Keratinocyte (primary cell): ENCODE results near the gene SWT1. TPM values are rescaled to one million over a fixed set of nuclear protein-coding genes. Genes with fewer than 3 reads are reported as not detected.

Source experiments
- DNase-seq: peaks from one replicate; pipeline ENCODE4 v3.0.0-alpha.2; 2011; ENCODE audit warnings: low read depth, missing footprints, low spot score
- FAIRE-seq: peaks from 2 replicates; lab custom pipeline; 2011; peaks lifted over from hg19 to GRCh38; lab: Jason Lieb, UNC
- H2AFZ ChIP-seq: 2 replicates; pipeline ENCODE4 v1.6.0; 2012; ENCODE audit warnings: low read length, control low read depth, inconsistent platforms; ENCODE audit not compliant: control insufficient read depth
- H3K27ac ChIP-seq: 2 replicates; pipeline ENCODE4 v1.5.1; 2011; ENCODE audit warnings: low read length; ENCODE audit not compliant: control insufficient read depth, insufficient read depth
- H3K27me3 ChIP-seq: 3 replicates; pipeline ENCODE4 v1.6.0; 2011; ENCODE audit warnings: low read length; ENCODE audit not compliant: control insufficient read depth, insufficient read depth; ENCODE audit errors: extremely low read depth
- H3K36me3 ChIP-seq, 2 experiments: 2 replicates in 1 of 2; 3 replicates in 1 of 2; pipeline ENCODE4 v1.5.1; 2011; ENCODE audit warnings: low read length in 2 of 2, mild to moderate bottlenecking in 1 of 2; ENCODE audit not compliant: control insufficient read depth in 2 of 2, insufficient read depth in 2 of 2; ENCODE audit errors: extremely low read depth in 1 of 2
- H3K4me1 ChIP-seq: 3 replicates; pipeline ENCODE4 v1.5.1; 2011; ENCODE audit warnings: low read length; ENCODE audit not compliant: control insufficient read depth, insufficient read depth; ENCODE audit errors: extremely low read depth
- H3K4me2 ChIP-seq: 3 replicates; pipeline ENCODE4 v1.6.0; 2011; ENCODE audit warnings: low read depth, low read length; ENCODE audit not compliant: control insufficient read depth, insufficient read depth; ENCODE audit errors: extremely low read depth
- H3K4me3 ChIP-seq, 3 experiments: fragments of 200-600 bp in 1 of 3; sonication (generic) in 1 of 3; 2 replicates in 2 of 3; 3 replicates in 1 of 3; pipeline ENCODE4 v1.5.1; 2011 to 2016; ENCODE audit warnings: low read length in 3 of 3, mild to moderate bottlenecking in 3 of 3, control low read depth in 2 of 3, inconsistent platforms in 1 of 3, low read depth in 1 of 3, mixed read lengths in 1 of 3, mixed run types in 1 of 3, moderate library complexity in 1 of 3; ENCODE audit not compliant: control insufficient read depth in 2 of 3, insufficient read depth in 2 of 3; ENCODE audit errors: extremely low read depth in 1 of 3
- H3K79me2 ChIP-seq: 2 replicates; pipeline ENCODE4 v1.6.0; 2012; ENCODE audit warnings: low read length; ENCODE audit not compliant: control insufficient read depth, insufficient read depth
- H3K9ac ChIP-seq: 3 replicates; pipeline ENCODE4 v1.6.0; 2011; ENCODE audit warnings: low read length; ENCODE audit not compliant: control insufficient read depth, insufficient read depth; ENCODE audit errors: extremely low read depth
- H3K9me1 ChIP-seq: 3 replicates; pipeline ENCODE4 v1.6.0; 2011; ENCODE audit warnings: low read length; ENCODE audit not compliant: control insufficient read depth, insufficient read depth; ENCODE audit errors: extremely low read depth
- H3K9me3 ChIP-seq: 2 replicates; pipeline ENCODE4 v1.5.1; 2012; ENCODE audit warnings: low read depth, low read length; ENCODE audit not compliant: control insufficient read depth
- H4K20me1 ChIP-seq: 3 replicates; pipeline ENCODE4 v1.6.0; 2011; ENCODE audit warnings: low read length; ENCODE audit not compliant: control insufficient read depth, insufficient read depth; ENCODE audit errors: extremely low read depth
- EZH2 ChIP-seq: IDR thresholded peaks from one replicate; pipeline ENCODE4 v1.6.1; 2012; ENCODE audit warnings: inconsistent platforms, mild to moderate bottlenecking, low read length, moderate library complexity
- dilution Hi-C: fragments of 300-500 bp; cut with MboI; formaldehyde crosslinking; loops from one replicate; pipeline ENCODE4 v1.7.0; 2020; ENCODE audit warnings: low sequenced_read_pairs; ENCODE audit not compliant: extremely low pct_ligation_motif_present
- polyA plus RNA-seq, 5 experiments: library from polyadenylated mRNA; depleted of rRNA in 3 of 5; stranded (reverse) in 3 of 5; stranded (forward) in 1 of 5; unstranded in 1 of 5; fragments of >200 nt; gene quantifications; 1 replicate in 1 of 5; 2 replicates in 3 of 5; 3 replicates in 1 of 5; pipeline versions ENCODE4 v1.2.1 to v1.2.3, GENCODE V29; 2011 to 2012; ENCODE audit warnings: missing spikeins in 2 of 5, low read depth in 1 of 5, low replicate concordance in 1 of 5
- TF ChIP-seq, protein P1 (sequence below), 3 experiments: IDR thresholded peaks in 1 of 3; conservative IDR thresholded peaks in 1 of 3; optimal IDR thresholded peaks in 1 of 3; 2 replicates in 2 of 3; 3 replicates in 1 of 3; pipeline versions ENCODE3 to v1.5.1; 2011; ENCODE audit warnings: low read length in 3 of 3, mild to moderate bottlenecking in 3 of 3, moderate library complexity in 2 of 3, control low read depth in 1 of 3, inconsistent platforms in 1 of 3; ENCODE audit not compliant: insufficient read depth in 2 of 3; ENCODE audit errors: extremely low read depth in 1 of 3

Gene SWT1
- polyA plus RNA-seq, 1 donor (not counting 4 experiments of a cell fraction or from before 2014, with no cell fraction given), result 2.9 TPM

DNA sequence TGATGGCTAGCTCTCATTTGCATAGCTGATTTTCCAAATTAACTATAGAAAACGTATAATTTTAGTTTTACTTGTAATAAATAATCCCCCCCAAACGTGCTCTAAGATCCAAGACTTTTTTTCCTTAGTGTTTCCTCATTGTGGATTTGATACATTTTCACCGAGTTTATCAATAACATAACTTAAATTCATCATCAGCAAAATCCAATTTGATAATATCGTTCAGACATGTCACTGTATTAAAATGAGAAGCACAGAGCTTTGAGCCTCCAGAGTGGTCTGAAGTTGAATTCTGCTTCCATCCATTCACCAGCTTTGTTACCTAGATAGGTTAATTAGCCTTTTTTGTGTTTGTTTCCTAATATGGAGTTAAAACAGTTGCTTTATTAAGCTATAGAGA lies 108.3 kb downstream of the SWT1 start:
- Histone ChIP-seq H3K9ac (no peak overlapping the region), H2AFZ (no peak overlapping the region), H3K4me1 (no peaks in the 10 kb centered on the region), H3K27ac (no peak overlapping the region), H3K36me3 (no peaks in the 10 kb centered on the region), H3K4me2 (no peak overlapping the region), H3K27me3 (no peaks in the 10 kb centered on the region), H3K9me3 (no peaks in the 10 kb centered on the region), H3K9me1 (no peaks in the 10 kb centered on the region), H3K79me2 (no peaks in the 10 kb centered on the region), H3K4me3 (no peak overlapping the region), H4K20me1 (no peaks in the 10 kb centered on the region)
- no peak for DNase-seq
- TF ChIP-seq, protein P1, sequence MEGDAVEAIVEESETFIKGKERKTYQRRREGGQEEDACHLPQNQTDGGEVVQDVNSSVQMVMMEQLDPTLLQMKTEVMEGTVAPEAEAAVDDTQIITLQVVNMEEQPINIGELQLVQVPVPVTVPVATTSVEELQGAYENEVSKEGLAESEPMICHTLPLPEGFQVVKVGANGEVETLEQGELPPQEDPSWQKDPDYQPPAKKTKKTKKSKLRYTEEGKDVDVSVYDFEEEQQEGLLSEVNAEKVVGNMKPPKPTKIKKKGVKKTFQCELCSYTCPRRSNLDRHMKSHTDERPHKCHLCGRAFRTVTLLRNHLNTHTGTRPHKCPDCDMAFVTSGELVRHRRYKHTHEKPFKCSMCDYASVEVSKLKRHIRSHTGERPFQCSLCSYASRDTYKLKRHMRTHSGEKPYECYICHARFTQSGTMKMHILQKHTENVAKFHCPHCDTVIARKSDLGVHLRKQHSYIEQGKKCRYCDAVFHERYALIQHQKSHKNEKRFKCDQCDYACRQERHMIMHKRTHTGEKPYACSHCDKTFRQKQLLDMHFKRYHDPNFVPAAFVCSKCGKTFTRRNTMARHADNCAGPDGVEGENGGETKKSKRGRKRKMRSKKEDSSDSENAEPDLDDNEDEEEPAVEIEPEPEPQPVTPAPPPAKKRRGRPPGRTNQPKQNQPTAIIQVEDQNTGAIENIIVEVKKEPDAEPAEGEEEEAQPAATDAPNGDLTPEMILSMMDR (optimal IDR thresholded peaks at IDR 0.05 in 1 of 3, IDR thresholded peaks at IDR 0.05 in 1 of 3, conservative IDR thresholded peaks at IDR 0.05 in 1 of 3; ENCODE audit: extremely low read depth in 1 of 3, insufficient read depth in 2 of 3, low read length in 3 of 3), result no peak
- TF ChIP-seq EZH2, result no peak
- dilution Hi-C loops, result no loop called here
- no peak for FAIRE-seq

DNA sequence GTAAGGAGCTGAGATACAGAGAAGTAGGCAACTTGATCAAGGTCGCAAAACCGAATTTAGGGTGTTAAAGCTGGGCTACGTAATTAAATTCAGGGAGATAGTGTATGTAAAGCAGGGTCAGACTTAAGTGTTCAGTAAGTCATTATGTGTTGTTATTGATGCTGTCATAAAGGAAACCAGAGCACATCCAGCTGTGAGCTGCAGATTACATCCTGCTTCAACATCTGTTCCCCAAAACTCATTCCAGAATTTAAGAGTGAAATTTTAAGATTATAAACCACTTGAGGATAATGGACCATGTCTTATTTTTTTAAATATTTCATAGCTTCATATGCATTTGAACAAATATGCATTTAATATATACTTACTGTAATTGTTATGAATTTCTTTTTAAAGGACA lies 110.3 kb downstream of the SWT1 start:
- Histone ChIP-seq H4K20me1 (no peaks in the 10 kb centered on the region), H3K27me3 (no peaks in the 10 kb centered on the region), H3K79me2 (no peaks in the 10 kb centered on the region), H3K36me3 (no peaks in the 10 kb centered on the region), H3K9me1 (no peaks in the 10 kb centered on the region), H3K4me3 (no peak overlapping the region), H3K9ac (no peak overlapping the region), H3K27ac (no peak overlapping the region), H3K4me2 (no peak overlapping the region), H3K9me3 (no peaks in the 10 kb centered on the region), H3K4me1 (no peaks in the 10 kb centered on the region), H2AFZ (no peak overlapping the region)
- DNase-seq (no peak), FAIRE-seq (no peak)
- TF ChIP-seq, protein P1 (optimal IDR thresholded peaks at IDR 0.05 in 1 of 3, IDR thresholded peaks at IDR 0.05 in 1 of 3, conservative IDR thresholded peaks at IDR 0.05 in 1 of 3; ENCODE audit: extremely low read depth in 1 of 3, insufficient read depth in 2 of 3, low read length in 3 of 3), result no peak
- no peak for TF ChIP-seq EZH2
- dilution Hi-C loops, result no loop called here
